GM12801 (cell line): ENCODE data around the gene CNTNAP2.

Experiments used
- CTCF ChIP-seq: IDR thresholded peaks from one replicate; pipeline ENCODE4 v1.5.1; 2011; ENCODE audit warnings: control low read depth; ENCODE audit not compliant: insufficient read length; ENCODE audit errors: extremely low read depth

The CNTNAP2 gene

GRCh38 chr7:147231275-147231674, 1114.7 kb downstream of the CNTNAP2 start:
- TF ChIP-seq CTCF: no peak

GRCh38 chr7:147235645-147236382, 1119.2 kb downstream of the CNTNAP2 start:
- no peak for TF ChIP-seq CTCF

- TF ChIP-seq CTCF: no peak
Observed at GRCh38 chr7:147240468-147240867, 1123.9 kb downstream of the CNTNAP2 start.

- TF ChIP-seq CTCF: no peak
Observed at GRCh38 chr7:147245274-147245673, 1128.7 kb downstream of the CNTNAP2 start.

GRCh38 chr7:147249956-147250355, 1133.4 kb downstream of the CNTNAP2 start:
- no peak for TF ChIP-seq CTCF

- TF ChIP-seq CTCF: no peak
Observed at GRCh38 chr7:147251751-147252325, 1135.2 kb downstream of the CNTNAP2 start.

- TF ChIP-seq CTCF: no peak
Observed at GRCh38 chr7:147261693-147262092, 1145.1 kb downstream of the CNTNAP2 start.
